SU-DHL-6 (cell line): ENCODE results near the gene ARPC2.

Experiments used
- H2AFZ ChIP-seq: fragments of 200-600 bp; sonication (generic); 2 replicates; pipeline ENCODE4 v1.6.1; 2014; ENCODE audit warnings: low read depth, mild to moderate bottlenecking, moderate library complexity, mixed read lengths, antibody characterized with exemption, low read length; ENCODE audit not compliant: severe bottlenecking
- H3F3A ChIP-seq: fragments of 200-600 bp; shearing (Covaris generic); 2 replicates; pipeline ENCODE4 v1.6.0; 2016; ENCODE audit warnings: antibody characterized with exemption, mild to moderate bottlenecking; ENCODE audit not compliant: insufficient read depth
- H3K27ac ChIP-seq: fragments of 200-600 bp; sonication (generic); 2 replicates; pipeline ENCODE4 v1.5.1; 2016; ENCODE audit warnings: low read depth, mild to moderate bottlenecking, low read length, moderate library complexity, mixed read lengths
- H3K27me3 ChIP-seq: fragments of 200-600 bp; sonication (generic), shearing (Covaris generic); 2 replicates; pipeline ENCODE4 v1.6.0; 2014; ENCODE audit warnings: mild to moderate bottlenecking, low read length
- H3K36me3 ChIP-seq: fragments of 200-600 bp; sonication (generic); 2 replicates; pipeline ENCODE4 v1.6.1; 2014; ENCODE audit warnings: mild to moderate bottlenecking, low read length, mixed read lengths
- H3K4me2 ChIP-seq: fragments of 300-600, 200-600 bp; shearing (Covaris generic), sonication (generic); 2 replicates; pipeline ENCODE4 v1.6.0; 2014; ENCODE audit warnings: low read length, low read depth, mild to moderate bottlenecking; ENCODE audit not compliant: poor library complexity, severe bottlenecking
- H3K4me3 ChIP-seq: fragments of 200-600 bp; sonication (generic); 2 replicates; pipeline ENCODE4 v1.5.1; 2014; ENCODE audit warnings: antibody characterized with exemption, low read length, mild to moderate bottlenecking, mixed read lengths; ENCODE audit not compliant: insufficient read depth, poor library complexity, severe bottlenecking
- H3K79me2 ChIP-seq: fragments of 200-600 bp; sonication (generic); 2 replicates; pipeline ENCODE4 v1.6.1; 2014; ENCODE audit warnings: mild to moderate bottlenecking, low read length, moderate library complexity; ENCODE audit not compliant: insufficient read depth
- H3K9ac ChIP-seq: fragments of 200-600 bp; sonication (generic); 2 replicates; pipeline ENCODE4 v1.7.0; 2014; ENCODE audit warnings: mild to moderate bottlenecking, low read length
- H3K9me2 ChIP-seq: fragments of 200-600 bp; sonication (generic); replicated peaks from 2 replicates; pipeline ENCODE4 v1.6.1; 2014; ENCODE audit warnings: low read length; ENCODE audit not compliant: insufficient read depth
- H3K9me3 ChIP-seq: fragments of 200-600 bp; sonication (generic); 2 replicates; pipeline ENCODE4 v1.6.1; 2014; ENCODE audit warnings: low read length, mixed read lengths; ENCODE audit not compliant: insufficient read depth
- H4K20me1 ChIP-seq: fragments of 200-600 bp; sonication (generic); 2 replicates; pipeline ENCODE4 v1.6.1; 2014; ENCODE audit warnings: low read depth, mild to moderate bottlenecking, antibody characterized with exemption, low read length, moderate library complexity, mixed read lengths
- CTCF ChIP-seq: fragments of 200-600 bp; sonication (generic); IDR thresholded peaks from one replicate; pipeline ENCODE4 v1.5.1; 2017; ENCODE audit warnings: antibody characterized with exemption, mild to moderate bottlenecking, low read length, moderate library complexity; ENCODE audit not compliant: insufficient read depth, poor library complexity, severe bottlenecking
- EZH2phosphoT487 ChIP-seq: fragments of 200-600 bp; sonication (generic), shearing (Covaris generic); conservative IDR thresholded peaks from 2 replicates; pipeline ENCODE4 v1.6.1; 2018; ENCODE audit warnings: mild to moderate bottlenecking, antibody characterized with exemption, low read length, moderate library complexity, mixed read lengths

ARPC2 gene

GRCh38 chr2:218216674-218217359, at the start of gene ARPC2:
Gene ARPC2, plus strand, starts transcription at chr2:218217189. Its CDS starts 282 bp downstream, at chr2:218217471.
- no peak for TF ChIP-seq CTCF
- TF ChIP-seq EZH2phosphoT487 = no peak
- Histone ChIP-seq H3K9me3 (no peaks in the 10 kb centered on the region), H3K9ac (peak within 1 kb of the TSS; percentile 99), H2AFZ (peak within 1 kb of the TSS; percentile 95), H3K9me2 (no peaks in the 10 kb centered on the region), H4K20me1 (peaks cover 19% of the 10 kb centered on the region), H3K36me3 (peaks cover 15% of the 10 kb centered on the region; the same call in 1 of the 2 replicates), H3K27ac (peak within 1 kb of the TSS; percentile 97), H3K79me2 (peaks cover 47% of the 10 kb centered on the region), H3F3A (peaks cover 20% of the 10 kb centered on the region), H3K27me3 (no peaks in the 10 kb centered on the region), H3K4me2 (peak within 1 kb of the TSS; percentile 97), H3K4me3 (peak within 1 kb of the TSS; percentile 90)

GRCh38 chr2:218168016-218168415, 49.0 kb upstream of the ARPC2 start:
- Histone ChIP-seq H3K9ac (no peak overlapping the region), H3K9me2 (no peaks in the 10 kb centered on the region), H3K27me3 (no peaks in the 10 kb centered on the region), H3K79me2 (no peaks in the 10 kb centered on the region), H3K9me3 (no peaks in the 10 kb centered on the region), H3K4me2 (no peak overlapping the region), H2AFZ (no peak overlapping the region), H3K36me3 (no peaks in the 10 kb centered on the region), H4K20me1 (no peaks in the 10 kb centered on the region), H3K27ac (no peak overlapping the region), H3F3A (no peaks in the 10 kb centered on the region), H3K4me3 (no peak overlapping the region)
- TF ChIP-seq CTCF (no peak), EZH2phosphoT487 (no peak)

- Histone ChIP-seq H3K36me3 (no peaks in the 10 kb centered on the region), H3F3A (no peaks in the 10 kb centered on the region), H3K4me3 (no peak overlapping the region), H3K27ac (no peak overlapping the region), H2AFZ (no peak overlapping the region), H3K9me2 (no peaks in the 10 kb centered on the region), H3K4me2 (no peak overlapping the region), H3K9me3 (no peaks in the 10 kb centered on the region), H3K27me3 (no peaks in the 10 kb centered on the region), H4K20me1 (no peaks in the 10 kb centered on the region), H3K9ac (no peak overlapping the region), H3K79me2 (no peaks in the 10 kb centered on the region)
- TF ChIP-seq CTCF (peak; percentile 86), EZH2phosphoT487 (no peak)
These were observed 48.1 kb upstream of the ARPC2 start for GRCh38 chr2:218168635-218169462.
